ENCODE results near the gene CNTLN. TPM values are rescaled to one million over a fixed set of nuclear protein-coding genes. Genes with fewer than 3 reads are reported as not detected.
"Not testable (repeated sequence)": the region's sequence is repeated elsewhere in the genome, so short reads cannot be mapped to it uniquely, and the experiment has no call there.

The CNTLN gene
- total RNA-seq, 2 experiments from 2014 or later = 0.71 to 0.83 TPM

DNA sequence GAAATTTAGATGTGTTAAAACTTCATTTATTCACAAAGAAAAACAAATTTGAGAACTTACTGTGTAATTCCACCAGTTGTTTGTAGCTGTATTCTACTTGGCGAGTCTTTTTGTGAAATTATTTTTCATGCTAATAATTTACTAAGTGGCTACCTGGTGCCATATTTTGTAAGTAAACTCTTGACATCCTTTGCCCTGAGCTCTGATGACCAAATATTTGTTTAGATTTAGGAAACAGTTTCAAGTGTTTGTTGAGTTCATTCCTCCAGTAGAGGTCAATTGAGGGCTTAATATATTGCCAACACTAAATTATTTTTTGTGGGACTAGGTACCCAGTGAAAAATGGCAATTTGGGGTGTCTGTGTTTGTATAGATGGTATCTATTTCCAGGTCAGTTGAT lies 3.7 kb downstream of the CNTLN start:
- no peak for ATAC-seq (ENCODE audit: low read depth)
- no peak for DNase-seq

DNA sequence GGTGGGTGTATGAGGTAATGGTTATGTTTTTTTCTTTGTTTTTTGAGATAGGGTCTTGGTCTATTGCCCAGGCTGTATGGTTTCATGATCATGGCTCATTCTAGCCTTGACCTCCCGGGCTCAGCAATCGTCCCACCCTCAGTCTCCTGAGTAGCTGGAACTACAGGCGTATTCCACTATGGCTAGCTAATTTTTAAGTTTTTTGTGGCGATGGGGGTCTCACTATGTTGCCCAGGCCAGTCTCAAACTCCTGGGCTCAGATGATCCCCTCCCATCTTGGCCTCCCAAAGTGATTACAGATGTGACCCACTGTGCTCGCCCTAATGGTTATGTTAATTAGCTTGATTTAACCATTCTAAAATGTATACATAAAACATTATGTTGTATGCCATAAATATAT lies 5.6 kb downstream of the CNTLN start:
- no peaks in the 10 kb centered on the region for H3K36me3 Mint-ChIP-seq
- no peak overlapping the region for H3K27ac Mint-ChIP-seq
- H3K4me3 Mint-ChIP-seq = no peak overlapping the region
- ATAC-seq (ENCODE audit: low read depth) (no peak), DNase-seq (no peak)
- peaks cover 13% of the 10 kb centered on the region for H3K27me3 Mint-ChIP-seq
- POLR2A ChIA-PET = no interaction called here
- peaks cover 2% of the 10 kb centered on the region for H3K9me3 Mint-ChIP-seq
- no peaks in the 10 kb centered on the region for H3K4me1 Mint-ChIP-seq

More for the DNA sequence above, 3.7 kb downstream of the CNTLN start:
- H3K27ac Mint-ChIP-seq = no peak overlapping the region
- no peak overlapping the region for H3K4me3 Mint-ChIP-seq
- POLR2A ChIA-PET = no interaction called here
- H3K4me1 Mint-ChIP-seq = peaks cover 5% of the 10 kb centered on the region
- H3K27me3 Mint-ChIP-seq = peaks cover 26% of the 10 kb centered on the region
- H3K9me3 Mint-ChIP-seq = peaks cover 2% of the 10 kb centered on the region
- peaks cover 3% of the 10 kb centered on the region for H3K36me3 Mint-ChIP-seq

DNA sequence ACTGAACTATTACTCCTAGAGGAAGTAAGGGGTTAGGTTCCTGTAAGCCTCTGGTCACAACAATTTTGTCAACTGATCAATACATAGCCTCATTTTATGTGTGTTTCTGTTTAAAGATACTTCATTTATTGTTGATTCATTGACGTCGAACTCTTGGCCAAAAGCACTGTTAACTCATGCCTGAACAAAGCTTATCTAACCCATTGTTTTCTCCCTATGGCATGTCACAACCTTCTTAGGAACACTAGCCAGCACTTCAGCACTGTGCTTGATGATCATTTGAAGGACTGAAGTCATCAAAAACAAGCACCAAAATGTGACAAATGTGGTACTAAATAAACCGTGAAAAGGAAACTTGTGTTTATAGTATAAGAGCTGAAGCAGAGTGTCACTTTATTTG lies 13.5 kb downstream of the CNTLN start:
- Mint-ChIP-seq H3K27me3 (no peaks in the 10 kb centered on the region), H3K27ac (no peak overlapping the region), H3K4me1 (no peaks in the 10 kb centered on the region), H3K36me3 (peaks cover 2% of the 10 kb centered on the region), H3K9me3 (peaks cover 7% of the 10 kb centered on the region), H3K4me3 (no peak overlapping the region)
- POLR2A ChIA-PET = no interaction called here
- no peak for DNase-seq
- ATAC-seq (ENCODE audit: low read depth) = no peak

DNA sequence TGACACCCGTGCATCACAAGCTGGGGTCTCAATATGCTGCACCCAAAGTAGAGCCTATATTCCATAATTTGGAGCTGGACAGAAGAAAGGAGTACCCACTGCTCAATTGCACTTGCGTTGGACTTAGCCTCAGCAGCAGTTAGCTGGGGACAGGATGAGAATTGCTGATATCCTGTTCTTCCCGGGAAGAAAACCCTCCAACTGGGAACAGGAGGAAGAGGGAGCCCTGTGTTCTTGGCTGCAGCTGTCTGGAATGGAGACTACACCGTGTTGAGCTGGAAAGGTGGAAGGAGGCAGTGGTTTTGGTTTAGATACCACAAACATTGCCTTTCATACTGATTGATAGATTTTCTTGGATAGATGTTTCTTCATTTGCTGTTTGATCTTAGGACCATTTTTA lies 24.6 kb downstream of the CNTLN start:
- Mint-ChIP-seq H3K4me3 (no peak overlapping the region), H3K27ac (no peak overlapping the region), H3K36me3 (no peaks in the 10 kb centered on the region), H3K9me3 (peaks cover 3% of the 10 kb centered on the region), H3K4me1 (no peaks in the 10 kb centered on the region), H3K27me3 (no peaks in the 10 kb centered on the region)
- ATAC-seq (ENCODE audit: low read depth) = no peak
- POLR2A ChIA-PET = no interaction called here
- DNase-seq = no peak

DNA sequence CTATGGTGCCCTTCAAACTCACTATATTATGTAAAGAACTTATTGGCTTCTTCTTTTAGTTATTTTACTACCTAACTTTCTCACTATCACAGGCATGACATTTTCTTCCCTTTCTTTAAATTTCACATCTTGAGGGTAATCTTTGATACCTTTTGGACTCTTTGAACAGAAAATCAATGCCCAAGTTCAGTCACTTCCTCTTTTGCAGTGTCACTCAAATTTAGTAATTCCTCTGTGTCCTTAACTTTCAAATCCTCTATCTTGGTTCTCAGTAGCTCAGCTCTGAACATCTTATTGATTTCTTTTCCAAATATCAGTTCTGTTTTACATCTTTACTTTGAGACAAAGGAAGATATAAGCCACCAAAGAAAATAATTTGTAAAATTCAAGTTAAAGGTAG lies 25.5 kb downstream of the CNTLN start:
- DNase-seq (no peak), ATAC-seq (ENCODE audit: low read depth) (no peak)
- H3K36me3 Mint-ChIP-seq = no peaks in the 10 kb centered on the region
- H3K4me1 Mint-ChIP-seq = no peaks in the 10 kb centered on the region
- H3K27ac Mint-ChIP-seq = no peak overlapping the region
- POLR2A ChIA-PET = no interaction called here
- H3K27me3 Mint-ChIP-seq = no peaks in the 10 kb centered on the region
- no peak overlapping the region for H3K4me3 Mint-ChIP-seq
- peaks cover 2% of the 10 kb centered on the region for H3K9me3 Mint-ChIP-seq

DNA sequence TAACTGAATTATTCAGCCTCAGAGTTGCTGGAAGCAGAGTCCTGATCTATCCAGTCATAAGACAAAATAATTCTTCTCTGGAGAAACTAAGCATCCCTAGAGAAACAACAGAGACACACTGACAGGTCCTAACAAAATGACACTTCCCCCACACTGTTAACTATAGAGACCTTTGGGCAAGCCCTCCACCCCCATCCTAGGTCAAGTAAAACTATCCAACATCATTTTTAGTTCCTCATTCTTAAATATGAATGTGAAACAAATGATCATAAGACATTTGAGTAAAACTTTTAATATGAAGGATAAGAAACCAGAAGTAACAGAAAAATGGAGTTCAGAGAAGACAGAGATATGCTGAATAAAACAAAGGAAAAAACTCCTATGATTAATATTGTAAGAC lies 30.9 kb downstream of the CNTLN start:
- Mint-ChIP-seq H3K27me3 (no peaks in the 10 kb centered on the region), H3K4me3 (no peak overlapping the region), H3K9me3 (no peaks in the 10 kb centered on the region), H3K27ac (no peak overlapping the region), H3K4me1 (no peaks in the 10 kb centered on the region), H3K36me3 (no peaks in the 10 kb centered on the region)
- DNase-seq (no peak), ATAC-seq (ENCODE audit: low read depth) (no peak)
- POLR2A ChIA-PET = no interaction called here

DNA sequence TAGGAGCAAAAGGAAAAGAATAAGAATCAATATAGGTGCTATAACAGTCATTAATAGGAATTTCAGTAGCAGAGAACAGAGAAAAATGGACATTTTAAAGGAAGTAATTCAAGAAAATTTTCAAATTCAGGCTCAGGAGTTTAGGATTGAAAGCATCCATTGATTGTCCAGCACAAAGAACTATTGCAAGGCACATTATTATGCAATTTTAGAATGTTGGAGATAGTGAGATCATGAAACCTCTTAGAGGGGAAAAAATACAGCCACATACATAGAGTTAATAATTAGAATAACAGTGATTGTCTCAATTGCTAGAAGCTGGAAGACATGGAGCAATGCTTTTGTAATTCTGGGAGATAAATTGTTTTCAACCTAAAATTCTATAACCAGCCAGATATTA lies 31.5 kb downstream of the CNTLN start:
- no peak for DNase-seq
- POLR2A ChIA-PET = no interaction called here
- Mint-ChIP-seq H3K4me1 (no peaks in the 10 kb centered on the region), H3K4me3 (no peak overlapping the region), H3K27me3 (no peaks in the 10 kb centered on the region), H3K27ac (no peak overlapping the region), H3K9me3 (peaks cover 1% of the 10 kb centered on the region), H3K36me3 (no peaks in the 10 kb centered on the region)
- ATAC-seq (ENCODE audit: low read depth) = no peak

DNA sequence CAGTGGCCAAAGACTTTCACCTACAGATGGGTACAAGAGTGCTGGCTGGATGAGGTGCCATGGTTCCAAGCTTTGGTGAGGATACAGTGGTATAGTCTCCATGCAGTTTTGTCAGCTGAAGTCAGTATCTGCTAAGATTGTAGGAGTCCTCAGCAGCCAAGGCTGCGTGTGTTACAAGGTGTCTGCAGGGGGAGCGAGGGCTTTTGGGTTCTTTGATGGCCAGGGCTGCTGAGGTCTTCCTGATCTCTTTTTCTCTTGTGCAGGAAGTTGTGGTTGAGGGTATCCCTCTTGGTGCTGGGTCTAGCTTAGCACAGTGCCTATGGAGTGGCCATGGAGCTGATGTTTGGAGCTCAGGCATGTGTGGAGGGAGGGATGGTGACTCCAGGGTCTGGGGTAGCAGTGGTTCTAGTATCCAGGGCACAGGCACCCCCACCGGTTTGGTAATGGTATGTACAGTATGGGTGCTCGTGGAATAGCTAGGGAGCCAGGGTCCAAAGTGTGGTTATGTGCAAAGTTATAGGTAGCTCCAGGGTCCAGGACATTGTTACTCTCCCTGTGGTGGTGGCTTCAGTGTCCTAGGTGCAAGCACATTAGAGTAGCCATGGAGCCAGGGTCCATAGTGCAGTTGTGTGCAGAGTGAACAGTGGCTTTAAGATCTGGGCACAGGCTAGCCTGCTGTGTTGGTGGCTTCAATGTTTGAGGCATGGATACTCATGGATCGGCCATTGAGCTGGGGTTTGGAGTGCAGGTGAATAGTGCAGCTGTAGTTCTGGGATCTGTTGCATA lies 36.7 kb downstream of the CNTLN start:
- no peak for ATAC-seq (ENCODE audit: low read depth)
- no peaks in the 10 kb centered on the region for H3K36me3 Mint-ChIP-seq
- no peak for DNase-seq
- H3K4me3 Mint-ChIP-seq = no peak overlapping the region
- POLR2A ChIA-PET = no interaction called here
- H3K9me3 Mint-ChIP-seq = peaks cover 4% of the 10 kb centered on the region
- no peaks in the 10 kb centered on the region for H3K4me1 Mint-ChIP-seq
- no peak overlapping the region for H3K27ac Mint-ChIP-seq
- H3K27me3 Mint-ChIP-seq = no peaks in the 10 kb centered on the region

DNA sequence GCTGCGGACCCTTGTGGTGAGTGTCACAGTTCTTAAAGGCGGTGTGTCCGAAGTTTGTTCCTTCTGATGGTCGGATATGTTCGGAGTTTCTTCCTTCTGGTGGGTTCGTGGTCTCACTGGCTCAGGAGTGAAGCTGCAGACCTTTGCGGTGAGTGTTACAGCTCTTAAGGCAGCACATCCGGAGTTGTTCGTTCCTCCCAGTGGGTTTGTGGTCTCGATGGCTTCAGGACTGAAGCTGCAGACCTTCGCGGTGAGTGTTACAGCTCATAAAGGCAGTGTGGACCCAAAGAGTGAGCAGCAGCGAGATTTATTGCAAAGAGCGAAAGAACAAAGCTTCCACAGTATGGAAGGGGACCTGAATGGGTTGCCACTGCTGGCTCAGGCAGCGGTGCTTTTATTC lies 42.7 kb downstream of the CNTLN start:
- ATAC-seq (ENCODE audit: low read depth); POLR2A ChIA-PET; DNase-seq; H3K27me3 Mint-ChIP-seq; H3K9me3 Mint-ChIP-seq; H3K4me3 Mint-ChIP-seq; H3K4me1 Mint-ChIP-seq; H3K27ac Mint-ChIP-seq; H3K36me3 Mint-ChIP-seq: not testable (repeated sequence)

DNA sequence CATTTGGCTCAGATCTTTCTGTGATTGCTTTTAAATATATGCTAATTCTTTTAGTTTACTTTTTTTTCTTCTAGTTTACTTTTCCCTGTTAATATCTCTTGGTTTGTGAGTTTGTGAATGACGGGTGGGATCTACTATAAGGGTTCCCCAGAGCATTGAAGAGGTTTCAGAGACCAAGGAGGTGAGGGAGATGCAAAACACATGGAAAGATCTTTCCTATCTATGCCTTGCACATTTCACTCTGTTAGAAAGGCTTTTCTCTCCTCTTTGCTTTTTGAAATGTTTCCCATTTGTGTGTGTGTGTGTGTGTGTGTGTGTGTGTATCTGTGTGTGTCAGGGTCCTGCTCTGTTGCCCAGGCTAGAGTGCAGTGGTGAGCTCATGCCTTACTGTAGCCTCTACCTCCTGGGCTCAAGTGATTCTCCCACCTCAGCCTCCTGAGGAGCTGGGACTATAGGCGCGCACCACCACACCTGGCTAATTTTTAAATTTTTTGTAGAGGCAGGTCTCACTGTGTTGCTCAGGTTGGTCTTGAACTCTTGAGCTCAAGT lies 50.7 kb downstream of the CNTLN start:
- Mint-ChIP-seq H3K9me3 (no peaks in the 10 kb centered on the region), H3K36me3 (no peaks in the 10 kb centered on the region), H3K4me1 (no peaks in the 10 kb centered on the region), H3K4me3 (no peak overlapping the region), H3K27ac (no peak overlapping the region), H3K27me3 (no peaks in the 10 kb centered on the region)
- ATAC-seq (ENCODE audit: low read depth) = no peak
- no peak for DNase-seq
- POLR2A ChIA-PET = no interaction called here

DNA sequence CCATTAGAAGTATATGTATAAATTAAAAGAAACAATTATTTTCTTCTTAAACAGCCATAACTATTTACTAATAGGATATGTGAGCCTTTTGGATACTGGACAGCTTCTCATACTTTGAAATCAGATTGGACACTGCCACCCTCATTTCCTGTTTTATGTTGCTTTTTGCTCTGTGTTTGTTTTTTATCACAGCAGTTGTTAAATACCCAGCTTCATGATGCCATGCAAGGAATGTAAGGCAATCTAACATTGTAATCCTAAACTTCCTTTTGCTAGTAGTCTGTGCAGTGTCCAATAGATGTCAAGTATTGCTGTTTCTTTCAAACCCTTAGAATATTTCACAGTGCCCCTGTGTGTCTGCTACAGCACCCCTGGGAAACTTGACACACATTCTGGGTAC lies 56.2 kb downstream of the CNTLN start:
- H3K27ac Mint-ChIP-seq = no peak overlapping the region
- no peak overlapping the region for H3K4me3 Mint-ChIP-seq
- H3K36me3 Mint-ChIP-seq = no peaks in the 10 kb centered on the region
- POLR2A ChIA-PET = no interaction called here
- H3K4me1 Mint-ChIP-seq = no peaks in the 10 kb centered on the region
- ATAC-seq (ENCODE audit: low read depth) = no peak
- no peaks in the 10 kb centered on the region for H3K27me3 Mint-ChIP-seq
- DNase-seq = no peak
- no peaks in the 10 kb centered on the region for H3K9me3 Mint-ChIP-seq

DNA sequence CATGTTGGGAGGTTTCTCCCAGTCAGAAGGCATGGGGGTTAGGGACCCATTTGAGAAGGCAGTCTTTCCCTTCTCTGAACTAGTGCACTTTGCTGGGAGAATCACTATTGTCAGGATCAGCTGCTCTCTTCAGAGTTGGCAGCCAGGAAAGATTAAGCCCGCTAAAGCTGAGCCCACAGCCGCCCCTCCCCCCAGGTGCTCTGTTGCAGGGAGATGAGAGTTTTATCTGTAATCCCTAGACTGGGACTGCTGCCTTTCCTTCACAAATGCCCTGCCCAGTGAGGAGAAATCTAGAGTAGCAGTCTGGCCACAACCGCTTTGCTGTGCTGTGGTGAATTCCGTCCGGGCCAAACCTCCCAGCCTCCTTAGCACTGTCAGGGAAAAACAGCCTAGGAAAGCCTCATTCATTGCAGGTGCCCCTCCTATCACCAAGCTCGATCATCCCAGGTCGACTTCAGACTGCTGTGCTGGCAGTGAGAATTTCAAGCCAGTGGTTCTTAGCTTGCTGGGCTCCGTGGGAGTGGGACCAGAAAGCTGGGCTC lies 69.8 kb downstream of the CNTLN start:
- H3K36me3 Mint-ChIP-seq = no peaks in the 10 kb centered on the region
- POLR2A ChIA-PET = no interaction called here
- no peak overlapping the region for H3K27ac Mint-ChIP-seq
- H3K9me3 Mint-ChIP-seq = peaks cover 15% of the 10 kb centered on the region
- DNase-seq = no peak
- no peaks in the 10 kb centered on the region for H3K27me3 Mint-ChIP-seq
- ATAC-seq (ENCODE audit: low read depth) = no peak
- H3K4me1 Mint-ChIP-seq = no peaks in the 10 kb centered on the region
- no peak overlapping the region for H3K4me3 Mint-ChIP-seq

DNA sequence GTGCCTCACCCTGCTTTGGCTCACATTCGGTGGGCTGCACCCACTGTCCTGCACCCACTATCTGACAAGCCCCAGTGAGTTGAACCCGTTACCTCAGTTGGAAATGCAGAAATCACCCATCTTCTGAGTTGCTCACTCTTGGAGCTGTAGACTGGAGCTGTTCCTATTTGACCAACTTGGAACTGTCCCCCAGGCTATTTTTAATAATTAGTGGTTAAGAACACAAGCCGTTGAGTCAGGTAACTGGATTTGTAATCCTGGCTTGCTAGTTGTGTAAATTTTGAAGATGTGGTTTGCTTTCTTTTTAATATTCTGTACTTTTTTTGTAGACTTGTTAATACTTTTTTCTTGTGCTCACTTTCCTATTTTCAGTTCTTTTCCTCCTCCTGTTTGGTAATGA lies 81.2 kb downstream of the CNTLN start:
- POLR2A ChIA-PET = no interaction called here
- no peak for DNase-seq
- Mint-ChIP-seq H3K36me3 (no peaks in the 10 kb centered on the region), H3K9me3 (peaks cover 6% of the 10 kb centered on the region), H3K27me3 (no peaks in the 10 kb centered on the region), H3K27ac (no peak overlapping the region), H3K4me3 (no peak overlapping the region), H3K4me1 (no peaks in the 10 kb centered on the region)
- no peak for ATAC-seq (ENCODE audit: low read depth)

DNA sequence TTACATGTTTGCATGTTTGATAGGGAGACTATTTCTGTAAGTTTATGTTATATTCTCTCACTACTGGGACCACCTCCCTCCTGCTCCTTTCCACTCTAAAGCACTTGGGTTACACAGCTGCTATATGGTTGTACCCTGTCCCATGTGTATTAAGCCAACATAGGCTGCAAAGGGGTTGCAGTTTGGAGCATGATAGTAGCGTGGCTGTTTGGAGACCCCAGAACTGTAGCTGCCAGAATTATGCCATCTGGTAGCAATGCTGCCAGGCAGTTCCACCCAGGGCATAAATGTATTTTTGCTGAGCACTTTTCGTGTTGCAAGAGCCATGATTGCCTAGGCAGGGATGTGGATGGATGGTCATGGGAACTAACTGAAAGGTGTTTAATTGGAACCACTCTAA lies 81.8 kb downstream of the CNTLN start:
- Mint-ChIP-seq H3K27ac (no peak overlapping the region), H3K36me3 (no peaks in the 10 kb centered on the region), H3K27me3 (no peaks in the 10 kb centered on the region), H3K4me1 (no peaks in the 10 kb centered on the region), H3K9me3 (peaks cover 6% of the 10 kb centered on the region), H3K4me3 (no peak overlapping the region)
- POLR2A ChIA-PET = no interaction called here
- ATAC-seq (ENCODE audit: low read depth) (no peak), DNase-seq (no peak)
